Retinal pigment epithelial cell (primary cell): Measurements from ENCODE around the gene RGL3.

ENCODE experiments used
- DNase-seq: peaks from one replicate; pipeline ENCODE4 v3.0.0-alpha.2; 2010; ENCODE audit warnings: low read depth
- H3K4me3 ChIP-seq: 2 replicates; pipeline ENCODE4 v1.5.1; 2011; ENCODE audit warnings: mild to moderate bottlenecking, low read length, control low read depth, moderate library complexity
- CTCF ChIP-seq: conservative IDR thresholded peaks from 2 replicates; pipeline ENCODE4 v1.5.1; 2011; ENCODE audit warnings: low read depth, low read length, control low read depth, inconsistent platforms

RGL3 gene

GRCh38 chr19:11400798-11401197 is 18.3 kb downstream of the RGL3 start:
- no peak for DNase-seq
- H3K4me3 ChIP-seq: no peak overlapping the region
- no peak for TF ChIP-seq CTCF

- no peak overlapping the region for H3K4me3 ChIP-seq
- DNase-seq: no peak
- no peak for TF ChIP-seq CTCF
Observed at GRCh38 chr19:11399667-11400066, 19.4 kb downstream of the RGL3 start.

- no peak for TF ChIP-seq CTCF
- no peak for DNase-seq
- H3K4me3 ChIP-seq: no peak overlapping the region
Observed at GRCh38 chr19:11397089-11397610, 22.0 kb downstream of the RGL3 start.

- DNase-seq: no peak
- no peak overlapping the region for H3K4me3 ChIP-seq
- no peak for TF ChIP-seq CTCF
Observed at GRCh38 chr19:11390933-11391680, 28.0 kb downstream of the RGL3 start.

GRCh38 chr19:11390359-11390758 is 28.8 kb downstream of the RGL3 start:
- no peak for TF ChIP-seq CTCF
- H3K4me3 ChIP-seq: no peak overlapping the region
- no peak for DNase-seq

GRCh38 chr19:11387162-11388034 is 31.7 kb downstream of the RGL3 start:
- DNase-seq: no peak
- TF ChIP-seq CTCF: no peak
- no peak overlapping the region for H3K4me3 ChIP-seq
